ENCODE measurements around the gene EPO.
"Not testable (repeated sequence)": the region's sequence is repeated elsewhere in the genome, so short reads cannot be mapped to it uniquely, and the experiment has no call there.

The EPO gene

DNA sequence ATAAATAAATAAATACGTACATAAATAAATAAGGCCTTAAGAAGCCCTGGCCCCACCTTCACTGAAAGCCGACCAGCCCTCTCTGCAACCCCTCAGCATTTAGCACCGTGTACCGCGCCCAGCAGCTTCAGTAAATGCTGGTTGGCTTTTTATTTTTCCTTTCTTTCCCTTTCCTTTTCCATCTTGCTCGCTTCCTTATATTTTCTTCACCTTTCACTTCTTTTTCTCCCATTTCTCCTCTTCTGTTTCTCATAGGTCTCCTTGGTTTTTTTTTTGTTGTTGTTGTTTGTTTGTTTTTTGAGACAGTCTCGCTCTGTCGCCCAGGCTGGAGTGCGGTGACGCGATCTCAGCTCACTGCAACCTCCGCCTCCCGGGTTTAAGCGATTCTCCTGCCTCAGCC lies 24.3 kb downstream of the EPO start:
- FAIRE-seq = no peak

GRCh38 chr7:100745184-100745583 lies 24.9 kb downstream of the EPO start:
- FAIRE-seq = no peak

DNA sequence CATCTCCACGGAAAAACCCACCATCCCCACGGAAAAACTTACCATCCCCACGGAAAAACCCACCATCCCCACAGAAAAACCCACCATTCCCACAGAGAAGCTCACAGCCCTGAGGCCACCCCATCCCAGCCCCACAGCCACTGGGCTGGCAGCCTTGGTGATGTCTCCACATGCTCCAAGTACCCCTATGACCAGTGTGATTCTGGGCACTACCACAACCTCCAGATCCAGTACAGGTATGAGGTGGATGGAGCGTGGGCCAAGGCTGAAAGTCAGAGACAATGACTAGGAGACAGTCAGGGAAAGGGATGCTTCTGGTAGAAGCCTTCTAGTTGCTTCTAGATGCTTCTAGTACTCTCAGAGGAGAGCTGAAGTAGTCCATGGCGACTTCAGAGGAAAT lies 32.7 kb downstream of the EPO start:
- FAIRE-seq = no peak

GRCh38 chr7:100753750-100754149 lies 33.5 kb downstream of the EPO start:
- no peak for FAIRE-seq

GRCh38 chr7:100759357-100760171 lies 39.3 kb downstream of the EPO start:
- FAIRE-seq = no peak

- not testable (repeated sequence) for FAIRE-seq
These were observed 42.6 kb downstream of the EPO start for GRCh38 chr7:100762841-100763240.

- no peak for FAIRE-seq
These were observed 43.4 kb downstream of the EPO start for GRCh38 chr7:100763556-100764140.

DNA sequence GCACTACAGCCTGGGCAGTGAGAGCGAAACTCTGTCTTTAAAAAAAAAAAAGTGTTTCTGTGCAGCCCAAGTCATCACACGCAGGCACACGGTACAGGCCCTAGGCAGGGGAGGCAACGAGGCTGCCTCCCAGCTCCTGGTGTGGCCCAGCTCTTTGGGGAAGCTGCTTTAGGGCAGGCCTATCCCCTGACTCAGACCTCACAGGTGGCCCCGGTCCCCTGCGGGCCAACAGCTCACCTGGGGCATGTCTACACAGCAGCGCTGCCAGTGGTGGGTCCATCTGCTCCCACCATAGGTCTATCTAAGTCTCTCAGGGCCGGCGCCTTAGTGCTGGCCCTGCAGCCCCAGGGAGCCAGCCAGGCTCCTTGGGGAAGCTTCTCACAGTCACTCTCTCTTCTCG lies 44.6 kb downstream of the EPO start:
- no peak for FAIRE-seq

GRCh38 chr7:100765250-100765649 lies 45.0 kb downstream of the EPO start:
- FAIRE-seq = no peak

DNA sequence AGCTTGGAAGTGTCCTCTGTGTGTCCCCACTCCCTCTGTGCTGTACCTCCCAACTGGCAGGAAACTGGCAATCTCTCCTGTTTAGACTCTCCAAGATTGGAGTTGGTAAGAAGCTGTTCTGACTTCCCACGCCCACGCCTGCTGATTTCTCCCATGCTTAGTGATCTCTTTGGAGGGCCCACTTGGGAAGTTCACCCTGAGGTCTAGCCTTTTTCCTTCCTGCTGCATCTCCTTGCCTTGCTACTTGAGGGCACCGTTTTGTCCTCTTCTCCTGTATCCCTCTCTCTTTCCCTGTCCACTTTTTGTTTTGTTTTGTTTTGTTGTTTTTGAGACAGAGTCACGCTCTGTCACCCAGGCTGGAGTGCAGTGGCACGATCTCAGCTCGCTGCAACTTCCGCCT lies 48.5 kb downstream of the EPO start:
- no peak for FAIRE-seq
